GM18526 (cell line): Measurements from ENCODE around the gene GRIA1.

Experiments used
- POLR2A ChIP-seq: IDR thresholded peaks from 3 replicates; pipeline ENCODE4 v1.6.1; 2011; ENCODE audit not compliant: insufficient read length; ENCODE audit errors: extremely low read depth

GRIA1 gene

GRCh38 chr5:153678617-153679329 is 188.3 kb downstream of the GRIA1 start:
- TF ChIP-seq POLR2A: no peak

GRCh38 chr5:153690236-153690635 is 199.8 kb downstream of the GRIA1 start:
- TF ChIP-seq POLR2A: no peak

- TF ChIP-seq POLR2A: no peak
These were observed 205.8 kb downstream of the GRIA1 start for GRCh38 chr5:153696256-153696655.

GRCh38 chr5:153699035-153699434 is 208.6 kb downstream of the GRIA1 start:
- no peak for TF ChIP-seq POLR2A

GRCh38 chr5:153700940-153701339 is 210.5 kb downstream of the GRIA1 start:
- TF ChIP-seq POLR2A: no peak

- no peak for TF ChIP-seq POLR2A
These were observed 211.8 kb downstream of the GRIA1 start for GRCh38 chr5:153702265-153702664.

GRCh38 chr5:153704110-153704509 is 213.6 kb downstream of the GRIA1 start:
- TF ChIP-seq POLR2A: no peak

- no peak for TF ChIP-seq POLR2A
These were observed 217.2 kb downstream of the GRIA1 start for GRCh38 chr5:153707626-153708025.

- no peak for TF ChIP-seq POLR2A
These were observed 221.3 kb downstream of the GRIA1 start for GRCh38 chr5:153711755-153712154.

GRCh38 chr5:153712946-153713345 is 222.5 kb downstream of the GRIA1 start:
- TF ChIP-seq POLR2A: no peak

- no peak for TF ChIP-seq POLR2A
These were observed 223.5 kb downstream of the GRIA1 start for GRCh38 chr5:153713943-153714342.

- TF ChIP-seq POLR2A: no peak
These were observed 224.3 kb downstream of the GRIA1 start for GRCh38 chr5:153714798-153715197.

- no peak for TF ChIP-seq POLR2A
These were observed 226.8 kb downstream of the GRIA1 start for GRCh38 chr5:153717287-153717686.

- no peak for TF ChIP-seq POLR2A
These were observed 228.2 kb downstream of the GRIA1 start for GRCh38 chr5:153718713-153719112.

- no peak for TF ChIP-seq POLR2A
These were observed 228.9 kb downstream of the GRIA1 start for GRCh38 chr5:153719324-153719723.

GRCh38 chr5:153742060-153742459 is 251.6 kb downstream of the GRIA1 start:
- TF ChIP-seq POLR2A: no peak

GRCh38 chr5:153744751-153745150 is 254.3 kb downstream of the GRIA1 start:
- TF ChIP-seq POLR2A: no peak

GRCh38 chr5:153745778-153746395 is 255.4 kb downstream of the GRIA1 start:
- TF ChIP-seq POLR2A: no peak

- no peak for TF ChIP-seq POLR2A
These were observed 256.0 kb downstream of the GRIA1 start for GRCh38 chr5:153746440-153746839.
